Fibroblast of lung (primary cell): Measurements from ENCODE around the gene HCFC1R1. TPM values are rescaled to one million over a fixed set of nuclear protein-coding genes. Genes with fewer than 3 reads are reported as not detected.

Source experiments
- DNase-seq, 2 donors: peaks; one replicate each; pipeline versions ENCODE4 v3.0.0 to v3.0.0-alpha.2; 2010; ENCODE audit warnings: low read depth in 2 of 2
- H2AFZ ChIP-seq: 2 replicates; pipeline ENCODE4 v1.5.1; 2012; ENCODE audit warnings: low read length, control low read depth, inconsistent platforms
- H3K27ac ChIP-seq: 2 replicates; pipeline ENCODE4 v1.5.1; 2011; ENCODE audit warnings: low read length, control low read depth; ENCODE audit not compliant: insufficient read depth
- H3K27me3 ChIP-seq: 2 replicates; pipeline ENCODE4 v1.5.1; 2011; ENCODE audit warnings: mild to moderate bottlenecking, low read length; ENCODE audit not compliant: control insufficient read depth, insufficient read depth
- H3K36me3 ChIP-seq: 2 replicates; pipeline ENCODE4 v1.5.1; 2011; ENCODE audit warnings: low read length; ENCODE audit not compliant: control insufficient read depth, insufficient read depth
- H3K4me1 ChIP-seq: 2 replicates; pipeline ENCODE4 v1.5.1; 2011; ENCODE audit warnings: low read length; ENCODE audit not compliant: control insufficient read depth, insufficient read depth; ENCODE audit errors: extremely low read depth
- H3K4me2 ChIP-seq: 2 replicates; pipeline ENCODE4 v1.5.1; 2011; ENCODE audit warnings: low read length, control low read depth; ENCODE audit not compliant: insufficient read depth; ENCODE audit errors: extremely low read depth
- H3K4me3 ChIP-seq, 4 experiments: fragments of 200-600 bp in 1 of 4; sonication (generic) in 1 of 4; replicated peaks in 1 of 4; 2 replicates each; pipeline ENCODE4 v1.5.1; 2011 to 2016; ENCODE audit warnings: low read length in 4 of 4, low read depth in 3 of 4, mild to moderate bottlenecking in 3 of 4, control low read depth in 2 of 4, inconsistent platforms in 1 of 4, mixed read lengths in 1 of 4; ENCODE audit not compliant: insufficient read depth in 1 of 4; ENCODE audit errors: control extremely low read depth in 1 of 4
- H3K79me2 ChIP-seq: 2 replicates; pipeline ENCODE4 v1.5.1; 2012; ENCODE audit warnings: mild to moderate bottlenecking, low read length, inconsistent platforms; ENCODE audit not compliant: control insufficient read depth, insufficient read depth
- H3K9ac ChIP-seq: 2 replicates; pipeline ENCODE4 v1.5.1; 2011; ENCODE audit warnings: mild to moderate bottlenecking, low read length, control low read depth; ENCODE audit not compliant: insufficient read depth
- H3K9me3 ChIP-seq: 2 replicates; pipeline ENCODE4 v1.5.1; 2012; ENCODE audit warnings: low read depth, low read length; ENCODE audit not compliant: control insufficient read depth, insufficient read depth
- H4K20me1 ChIP-seq: 2 replicates; pipeline ENCODE4 v1.5.1; 2011; ENCODE audit warnings: low read length; ENCODE audit not compliant: control insufficient read depth, insufficient read depth; ENCODE audit errors: extremely low read depth
- CTCF ChIP-seq, 2 donors: IDR thresholded peaks in 1 of 2; conservative IDR thresholded peaks in 1 of 2; 1 replicate in 1 of 2; 2 replicates in 1 of 2; pipeline ENCODE4 v1.5.1; 2011 to 2012; ENCODE audit warnings: low read length in 2 of 2, control low read depth in 1 of 2, inconsistent platforms in 1 of 2, low read depth in 1 of 2, mild to moderate bottlenecking in 1 of 2
- EZH2 ChIP-seq: IDR thresholded peaks from 2 replicates; pipeline ENCODE4 v1.5.1; 2012; ENCODE audit warnings: low read length, control low read depth, mild to moderate bottlenecking; ENCODE audit errors: missing control alignments
- polyA plus RNA-seq, 2 donors: library from polyadenylated mRNA; depleted of rRNA in 1 of 2; stranded (reverse) in 1 of 2; unstranded in 1 of 2; fragments of >200 nt; gene quantifications; 2 replicates each; pipeline ENCODE4 v1.2.1, GENCODE V29; 2011 to 2012; ENCODE audit warnings: missing spikeins in 1 of 2
- total RNA-seq: library from RNA; depleted of rRNA; stranded (reverse); fragments of >200 nt; gene quantifications from 2 replicates; pipeline ENCODE4 v1.2.1, GENCODE V29; 2014

HCFC1R1 gene
- total and polyA plus RNA-seq, 2 donors (not counting 1 experiment from before 2014, with no cell fraction given) = 58.0 to 75.5 TPM

- Histone ChIP-seq H3K9me3 (no peaks in the 10 kb centered on the region), H4K20me1 (no peaks in the 10 kb centered on the region), H3K36me3 (peaks cover 2% of the 10 kb centered on the region), H3K9ac (no peak overlapping the region), H3K27me3 (no peaks in the 10 kb centered on the region), H3K79me2 (peaks cover 5% of the 10 kb centered on the region), H3K4me2 (peak overlapping the region; percentile 88), H3K27ac (no peak overlapping the region), H2AFZ (no peak overlapping the region), H3K4me1 (peaks cover 8% of the 10 kb centered on the region), H3K4me3 (peak overlapping the region in 1 of 4 experiments; percentile 80)
- no peak for TF ChIP-seq CTCF (conservative IDR thresholded peaks at IDR 0.05 in 1 of 2, IDR thresholded peaks at IDR 0.05 in 1 of 2; ENCODE audit: low read depth in 1 of 2, low read length in 2 of 2)
- DNase-seq = no peak
Measured at GRCh38 chr16:2981177-2981898, 42.4 kb downstream of the HCFC1R1 start.

GRCh38 chr16:2980227-2981176 is 43.2 kb downstream of the HCFC1R1 start, which contains the start of gene PKMYT1:
Gene PKMYT1 (minus strand): TSS chr16:2980446. CDS start chr16:2979657, 789 bp downstream.
- Histone ChIP-seq H3K9ac (peak within 1 kb of the TSS; percentile 88), H3K4me2 (peak within 1 kb of the TSS; percentile 91), H4K20me1 (no peaks in the 10 kb centered on the region), H3K79me2 (peaks cover 5% of the 10 kb centered on the region), H3K36me3 (peaks cover 2% of the 10 kb centered on the region), H3K9me3 (no peaks in the 10 kb centered on the region), H3K4me3 (peak within 1 kb of the TSS; percentile 60 to 85 (median 72)), H3K4me1 (peaks cover 8% of the 10 kb centered on the region), H2AFZ (peak within 1 kb of the TSS; percentile 76), H3K27me3 (no peaks in the 10 kb centered on the region), H3K27ac (peak within 1 kb of the TSS; percentile 83)
- peak; percentile 65 to 79 for DNase-seq
- TF ChIP-seq CTCF (conservative IDR thresholded peaks at IDR 0.05 in 1 of 2, IDR thresholded peaks at IDR 0.05 in 1 of 2; ENCODE audit: low read depth in 1 of 2, low read length in 2 of 2) (no peak), EZH2 (no peak)

GRCh38 chr16:2979669-2980226 is 44.0 kb downstream of the HCFC1R1 start:
- no peak for TF ChIP-seq CTCF (conservative IDR thresholded peaks at IDR 0.05 in 1 of 2, IDR thresholded peaks at IDR 0.05 in 1 of 2; ENCODE audit: low read depth in 1 of 2, low read length in 2 of 2)
- TF ChIP-seq EZH2 = no peak
- H3K79me2 ChIP-seq = peaks cover 5% of the 10 kb centered on the region
- H3K4me2 ChIP-seq = peak overlapping the region; percentile 91
- no peaks in the 10 kb centered on the region for H4K20me1 ChIP-seq
- H2AFZ ChIP-seq = peak overlapping the region; percentile 49
- no peaks in the 10 kb centered on the region for H3K27me3 ChIP-seq
- H3K9ac ChIP-seq = peak overlapping the region; percentile 88
- H3K9me3 ChIP-seq = no peaks in the 10 kb centered on the region
- H3K4me1 ChIP-seq = peaks cover 8% of the 10 kb centered on the region
- peaks cover 2% of the 10 kb centered on the region for H3K36me3 ChIP-seq
- H3K4me3 ChIP-seq = peak overlapping the region; percentile 24 to 85 (median 72)
- no peak for DNase-seq
- peak overlapping the region; percentile 83 for H3K27ac ChIP-seq
